ENCODE measurements around the gene NRTN. TPM values are rescaled to one million over a fixed set of nuclear protein-coding genes. Genes with fewer than 3 reads are reported as not detected.

The NRTN gene
- total and polyA plus RNA-seq, 2 experiments from 2014 or later = 4.0 to 5.5 TPM

DNA sequence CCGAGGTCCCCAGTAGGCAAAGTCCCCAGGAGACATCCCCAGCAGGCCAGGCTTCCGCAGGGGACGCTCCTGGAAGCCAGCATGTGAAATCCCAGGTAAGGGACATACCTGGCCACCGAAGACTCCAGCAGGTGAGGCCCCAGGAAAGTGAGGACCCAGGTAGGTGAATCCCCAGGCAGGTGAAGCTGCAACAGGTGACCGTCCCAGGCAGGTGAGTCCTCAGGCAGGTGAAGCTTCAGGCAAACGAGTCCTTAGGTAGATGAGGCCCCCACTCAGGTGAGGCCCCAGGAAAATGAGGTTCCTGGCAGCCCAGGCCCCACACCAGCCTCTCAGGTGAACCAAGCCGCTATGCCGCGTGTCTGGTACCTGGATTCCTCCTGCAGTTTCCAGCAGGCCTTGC is 26.3 kb downstream of the NRTN start:
- Mint-ChIP-seq H3K27me3 (ENCODE audit: insufficient read depth, low read depth, poor library complexity) (peaks cover 22% of the 10 kb centered on the region), H3K36me3 (ENCODE audit: low read depth) (no peaks in the 10 kb centered on the region), H3K4me3 (no peak overlapping the region), H3K9me3 (0 out of 3 replicates have a peak, but pooled peaks cover 2% of the 10 kb centered on the region), H3K27ac (no peak overlapping the region), H3K4me1 (peaks cover 5% of the 10 kb centered on the region)
- H3K36me3 ChIP-seq (ENCODE audit: insufficient read depth) = no peaks in the 10 kb centered on the region
- no peak for TF ChIP-seq NANOG (IDR thresholded peaks at IDR 0.05; ENCODE audit: borderline replicate concordance)
- no peak for TF ChIP-seq POLR2AphosphoS5 (IDR thresholded peaks at IDR 0.05; ENCODE audit: low read depth)
- no peak for TF ChIP-seq ZNF114 (CRISPR knock-in tag; IDR thresholded peaks at IDR 0.05)
- TF ChIP-seq, protein P1, sequence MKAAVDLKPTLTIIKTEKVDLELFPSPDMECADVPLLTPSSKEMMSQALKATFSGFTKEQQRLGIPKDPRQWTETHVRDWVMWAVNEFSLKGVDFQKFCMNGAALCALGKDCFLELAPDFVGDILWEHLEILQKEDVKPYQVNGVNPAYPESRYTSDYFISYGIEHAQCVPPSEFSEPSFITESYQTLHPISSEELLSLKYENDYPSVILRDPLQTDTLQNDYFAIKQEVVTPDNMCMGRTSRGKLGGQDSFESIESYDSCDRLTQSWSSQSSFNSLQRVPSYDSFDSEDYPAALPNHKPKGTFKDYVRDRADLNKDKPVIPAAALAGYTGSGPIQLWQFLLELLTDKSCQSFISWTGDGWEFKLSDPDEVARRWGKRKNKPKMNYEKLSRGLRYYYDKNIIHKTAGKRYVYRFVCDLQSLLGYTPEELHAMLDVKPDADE (IDR thresholded peaks at IDR 0.05) = no peak
- no peak for TF ChIP-seq ZNF331 (CRISPR knock-in tag; IDR thresholded peaks at IDR 0.05; ENCODE audit: low read depth)
- TF ChIP-seq CREB1 (CRISPR knock-in tag; IDR thresholded peaks at IDR 0.05; ENCODE audit: low read depth) = no peak
- TF ChIP-seq, protein P2, sequence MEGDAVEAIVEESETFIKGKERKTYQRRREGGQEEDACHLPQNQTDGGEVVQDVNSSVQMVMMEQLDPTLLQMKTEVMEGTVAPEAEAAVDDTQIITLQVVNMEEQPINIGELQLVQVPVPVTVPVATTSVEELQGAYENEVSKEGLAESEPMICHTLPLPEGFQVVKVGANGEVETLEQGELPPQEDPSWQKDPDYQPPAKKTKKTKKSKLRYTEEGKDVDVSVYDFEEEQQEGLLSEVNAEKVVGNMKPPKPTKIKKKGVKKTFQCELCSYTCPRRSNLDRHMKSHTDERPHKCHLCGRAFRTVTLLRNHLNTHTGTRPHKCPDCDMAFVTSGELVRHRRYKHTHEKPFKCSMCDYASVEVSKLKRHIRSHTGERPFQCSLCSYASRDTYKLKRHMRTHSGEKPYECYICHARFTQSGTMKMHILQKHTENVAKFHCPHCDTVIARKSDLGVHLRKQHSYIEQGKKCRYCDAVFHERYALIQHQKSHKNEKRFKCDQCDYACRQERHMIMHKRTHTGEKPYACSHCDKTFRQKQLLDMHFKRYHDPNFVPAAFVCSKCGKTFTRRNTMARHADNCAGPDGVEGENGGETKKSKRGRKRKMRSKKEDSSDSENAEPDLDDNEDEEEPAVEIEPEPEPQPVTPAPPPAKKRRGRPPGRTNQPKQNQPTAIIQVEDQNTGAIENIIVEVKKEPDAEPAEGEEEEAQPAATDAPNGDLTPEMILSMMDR (conservative IDR thresholded peaks at IDR 0.05; ENCODE audit: low read depth in 2 of 2) = no peak
- no peak for TF ChIP-seq STAT1 (IDR thresholded peaks at IDR 0.05; ENCODE audit: unreplicated experiment)
- TF ChIP-seq, protein P3, sequence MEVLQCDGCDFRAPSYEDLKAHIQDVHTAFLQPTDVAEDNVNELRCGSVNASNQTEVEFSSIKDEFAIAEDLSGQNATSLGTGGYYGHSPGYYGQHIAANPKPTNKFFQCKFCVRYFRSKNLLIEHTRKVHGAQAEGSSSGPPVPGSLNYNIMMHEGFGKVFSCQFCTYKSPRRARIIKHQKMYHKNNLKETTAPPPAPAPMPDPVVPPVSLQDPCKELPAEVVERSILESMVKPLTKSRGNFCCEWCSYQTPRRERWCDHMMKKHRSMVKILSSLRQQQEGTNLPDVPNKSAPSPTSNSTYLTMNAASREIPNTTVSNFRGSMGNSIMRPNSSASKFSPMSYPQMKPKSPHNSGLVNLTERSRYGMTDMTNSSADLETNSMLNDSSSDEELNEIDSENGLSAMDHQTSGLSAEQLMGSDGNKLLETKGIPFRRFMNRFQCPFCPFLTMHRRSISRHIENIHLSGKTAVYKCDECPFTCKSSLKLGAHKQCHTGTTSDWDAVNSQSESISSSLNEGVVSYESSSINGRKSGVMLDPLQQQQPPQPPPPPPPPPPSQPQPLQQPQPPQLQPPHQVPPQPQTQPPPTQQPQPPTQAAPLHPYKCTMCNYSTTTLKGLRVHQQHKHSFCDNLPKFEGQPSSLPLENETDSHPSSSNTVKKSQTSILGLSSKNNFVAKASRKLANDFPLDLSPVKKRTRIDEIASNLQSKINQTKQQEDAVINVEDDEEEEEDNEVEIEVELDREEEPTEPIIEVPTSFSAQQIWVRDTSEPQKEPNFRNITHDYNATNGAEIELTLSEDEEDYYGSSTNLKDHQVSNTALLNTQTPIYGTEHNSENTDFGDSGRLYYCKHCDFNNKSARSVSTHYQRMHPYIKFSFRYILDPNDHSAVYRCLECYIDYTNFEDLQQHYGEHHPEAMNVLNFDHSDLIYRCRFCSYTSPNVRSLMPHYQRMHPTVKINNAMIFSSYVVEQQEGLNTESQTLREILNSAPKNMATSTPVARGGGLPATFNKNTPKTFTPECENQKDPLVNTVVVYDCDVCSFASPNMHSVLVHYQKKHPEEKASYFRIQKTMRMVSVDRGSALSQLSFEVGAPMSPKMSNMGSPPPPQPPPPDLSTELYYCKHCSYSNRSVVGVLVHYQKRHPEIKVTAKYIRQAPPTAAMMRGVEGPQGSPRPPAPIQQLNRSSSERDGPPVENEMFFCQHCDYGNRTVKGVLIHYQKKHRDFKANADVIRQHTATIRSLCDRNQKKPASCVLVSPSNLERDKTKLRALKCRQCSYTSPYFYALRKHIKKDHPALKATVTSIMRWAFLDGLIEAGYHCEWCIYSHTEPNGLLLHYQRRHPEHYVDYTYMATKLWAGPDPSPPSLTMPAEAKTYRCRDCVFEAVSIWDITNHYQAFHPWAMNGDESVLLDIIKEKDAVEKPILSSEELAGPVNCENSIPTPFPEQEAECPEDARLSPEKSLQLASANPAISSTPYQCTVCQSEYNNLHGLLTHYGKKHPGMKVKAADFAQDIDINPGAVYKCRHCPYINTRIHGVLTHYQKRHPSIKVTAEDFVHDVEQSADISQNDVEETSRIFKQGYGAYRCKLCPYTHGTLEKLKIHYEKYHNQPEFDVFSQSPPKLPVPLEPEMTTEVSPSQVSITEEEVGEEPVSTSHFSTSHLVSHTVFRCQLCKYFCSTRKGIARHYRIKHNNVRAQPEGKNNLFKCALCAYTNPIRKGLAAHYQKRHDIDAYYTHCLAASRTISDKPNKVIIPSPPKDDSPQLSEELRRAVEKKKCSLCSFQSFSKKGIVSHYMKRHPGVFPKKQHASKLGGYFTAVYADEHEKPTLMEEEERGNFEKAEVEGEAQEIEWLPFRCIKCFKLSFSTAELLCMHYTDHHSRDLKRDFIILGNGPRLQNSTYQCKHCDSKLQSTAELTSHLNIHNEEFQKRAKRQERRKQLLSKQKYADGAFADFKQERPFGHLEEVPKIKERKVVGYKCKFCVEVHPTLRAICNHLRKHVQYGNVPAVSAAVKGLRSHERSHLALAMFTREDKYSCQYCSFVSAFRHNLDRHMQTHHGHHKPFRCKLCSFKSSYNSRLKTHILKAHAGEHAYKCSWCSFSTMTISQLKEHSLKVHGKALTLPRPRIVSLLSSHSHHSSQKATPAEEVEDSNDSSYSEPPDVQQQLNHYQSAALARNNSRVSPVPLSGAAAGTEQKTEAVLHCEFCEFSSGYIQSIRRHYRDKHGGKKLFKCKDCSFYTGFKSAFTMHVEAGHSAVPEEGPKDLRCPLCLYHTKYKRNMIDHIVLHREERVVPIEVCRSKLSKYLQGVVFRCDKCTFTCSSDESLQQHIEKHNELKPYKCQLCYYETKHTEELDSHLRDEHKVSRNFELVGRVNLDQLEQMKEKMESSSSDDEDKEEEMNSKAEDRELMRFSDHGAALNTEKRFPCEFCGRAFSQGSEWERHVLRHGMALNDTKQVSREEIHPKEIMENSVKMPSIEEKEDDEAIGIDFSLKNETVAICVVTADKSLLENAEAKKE (CRISPR knock-in tag; IDR thresholded peaks at IDR 0.05) = no peak
- no peaks in the 10 kb centered on the region for H3K27me3 ChIP-seq (ENCODE audit: insufficient read depth)
- H3K4me1 ChIP-seq (ENCODE audit: insufficient read depth) = peaks cover 4% of the 10 kb centered on the region; the same call in 1 of the 2 replicates
- no peaks in the 10 kb centered on the region for H3F3A ChIP-seq (replicated peaks; ENCODE audit: low read depth)
- no peak overlapping the region for H3K4me3 ChIP-seq
- no peak overlapping the region for H2AFZ ChIP-seq
- DNase-seq (ENCODE audit: low spot score) = no peak
- H3K27ac ChIP-seq (ENCODE audit: low read depth) = no peak overlapping the region
- no peaks in the 10 kb centered on the region for H4K20me1 ChIP-seq (replicated peaks; ENCODE audit: insufficient read depth)
- no peak for ATAC-seq
- H3K4me2 ChIP-seq = no peak overlapping the region
- H3K9me2 ChIP-seq (ENCODE audit: insufficient read depth) = no peaks in the 10 kb centered on the region
- no peaks in the 10 kb centered on the region for H3K79me2 ChIP-seq (replicated peaks; ENCODE audit: insufficient read depth)
